Tibial nerve (tissue), 4 donors: Measurements from ENCODE around the gene BEND5.

Experiments
- CTCF ChIP-seq, 5 experiments: fragments of 200-600 bp in 3 of 5; fragments of 450-650 bp in 2 of 5; sonication (generic) in 3 of 5; IDR thresholded peaks; one replicate each; pipeline ENCODE4 v1.5.1; 2016 to 2019; ENCODE audit warnings: antibody characterized with exemption in 5 of 5, mild to moderate bottlenecking in 3 of 5, moderate library complexity in 2 of 5
- EP300 ChIP-seq, 2 donors: sonication (generic); formaldehyde crosslinking; IDR thresholded peaks; one replicate each; pipeline ENCODE4 v1.6.1; 2017; ENCODE audit warnings: antibody characterized with exemption in 2 of 2, mild to moderate bottlenecking in 1 of 2
- POLR2A ChIP-seq, 2 donors: fragments of 450-650 bp; IDR thresholded peaks; one replicate each; pipeline ENCODE4 v1.6.1; 2017; ENCODE audit warnings: antibody characterized with exemption in 2 of 2, mild to moderate bottlenecking in 2 of 2, moderate library complexity in 2 of 2

- no peak for TF ChIP-seq CTCF (IDR thresholded peaks at IDR 0.05)
- TF ChIP-seq POLR2A (IDR thresholded peaks at IDR 0.05) = no peak
- TF ChIP-seq EP300 (IDR thresholded peaks at IDR 0.05) = no peak
These were observed 13.7 kb upstream of the BEND5 start for GRCh38 chr1:48790397-48790796.
